K562 (cell line): ENCODE data around the gene CNOT6. TPM values are rescaled to one million over a fixed set of nuclear protein-coding genes. Genes with fewer than 3 reads are reported as not detected.

Experiments
- ATF1 ChIP-seq, 2 experiments: fragments of 450-650 bp in 1 of 2; IDR thresholded peaks; 2 replicates each; pipeline ENCODE4 v1.6.1; 2016; ENCODE audit warnings: missing compliant biosample characterization in 1 of 2, missing genetic modification characterization in 1 of 2
- FOXJ2 ChIP-seq: fragments of 200-800 bp; sonication (Bioruptor generic); IDR thresholded peaks from 2 replicates; pipeline ENCODE4 v1.6.1; 2016; ENCODE audit warnings: missing genetic modification characterization, missing compliant biosample characterization
- HOXB6 ChIP-seq: fragments of 250-450 bp; sonication (Bioruptor Pico); IDR thresholded peaks from 2 replicates; pipeline ENCODE4 v1.5.1; 2022; ENCODE audit warnings: mild to moderate bottlenecking, borderline replicate concordance
- KLF1 ChIP-seq: fragments of 450-650 bp; IDR thresholded peaks from 2 replicates; pipeline ENCODE4 v1.6.1; 2016; ENCODE audit warnings: missing genetic modification characterization, missing compliant biosample characterization
- NFIC ChIP-seq: fragments of 450-650 bp; IDR thresholded peaks from 2 replicates; pipeline ENCODE4 v1.6.1; 2017; ENCODE audit warnings: mild to moderate bottlenecking, inconsistent platforms
- NR2C2 ChIP-seq, 2 experiments: fragments of 200-800 bp in 1 of 2; sonication (Bioruptor generic) in 1 of 2; sonication (generic) in 1 of 2; formaldehyde crosslinking in 1 of 2; IDR thresholded peaks; 2 replicates each; pipeline versions ENCODE4 v1.6.1 to v1.8.0; 2016 to 2022; ENCODE audit warnings: mild to moderate bottlenecking in 1 of 2, missing compliant biosample characterization in 1 of 2, missing genetic modification characterization in 1 of 2, missing genetic modification reagents in 1 of 2
- POLR2B ChIP-seq: fragments of 450-650 bp; IDR thresholded peaks from 2 replicates; pipeline ENCODE4 v1.6.1; 2018; ENCODE audit warnings: low read depth; ENCODE audit not compliant: partially characterized antibody
- POLR3G ChIP-seq: IDR thresholded peaks from 2 replicates; pipeline ENCODE4 v1.6.1; 2011; ENCODE audit not compliant: insufficient read length, insufficient replicate concordance; ENCODE audit errors: extremely low read depth
- RBM34 ChIP-seq: fragments of 200-400 bp; formaldehyde crosslinking; IDR thresholded peaks from 2 replicates; pipeline ENCODE4 v1.6.1; 2018; ENCODE audit warnings: low read length, borderline replicate concordance; ENCODE audit not compliant: insufficient read depth
- RCOR1 ChIP-seq, 2 experiments: IDR thresholded peaks; 2 replicates each; pipeline ENCODE4 v1.6.1; 2012; ENCODE audit warnings: low read depth in 2 of 2, low read length in 2 of 2, borderline replicate concordance in 1 of 2, improper control_type of control experiment in 1 of 2
- SMARCA5 ChIP-seq: fragments of 450-650 bp; IDR thresholded peaks from 2 replicates; pipeline ENCODE4 v1.6.1; 2016
- SPI1 ChIP-seq: IDR thresholded peaks from 2 replicates; pipeline ENCODE4 v1.6.1; 2011; ENCODE audit warnings: low read depth, low read length, control low read depth, borderline replicate concordance
- SRSF9 ChIP-seq: fragments of 200-400 bp; formaldehyde crosslinking; IDR thresholded peaks from 2 replicates; pipeline ENCODE4 v1.6.1; 2017; ENCODE audit warnings: low read depth, low read length, borderline replicate concordance
- TAF1 ChIP-seq: IDR thresholded peaks from 2 replicates; pipeline ENCODE4 v1.6.1; 2011; ENCODE audit warnings: mild to moderate bottlenecking, low read length, moderate library complexity; ENCODE audit not compliant: insufficient read depth, control insufficient read depth, severe bottlenecking; ENCODE audit errors: extremely low read depth
- TAF15 ChIP-seq: fragments of 200-400 bp; formaldehyde crosslinking; IDR thresholded peaks from 2 replicates; pipeline ENCODE4 v1.6.1; 2017; ENCODE audit warnings: mild to moderate bottlenecking, low read depth, low read length, moderate library complexity
- TFAM ChIP-seq: fragments of 250-450 bp; sonication (Bioruptor Pico); conservative IDR thresholded peaks from 2 replicates; pipeline ENCODE4 v1.5.0; 2021; ENCODE audit warnings: mild to moderate bottlenecking, moderate library complexity
- ZBTB1 ChIP-seq: sonication (generic); formaldehyde crosslinking; IDR thresholded peaks from 2 replicates; pipeline ENCODE4 v1.8.1; 2023; ENCODE audit warnings: missing genetic modification reagents, low read depth, mild to moderate bottlenecking, borderline replicate concordance
- ZFPM2 ChIP-seq: fragments of 250-450 bp; sonication (Bioruptor Pico); IDR thresholded peaks from 2 replicates; pipeline ENCODE4 v1.5.1; 2022; ENCODE audit warnings: mild to moderate bottlenecking
- ZNF384 ChIP-seq: IDR thresholded peaks from 2 replicates; pipeline ENCODE4 v1.6.1; 2012; ENCODE audit warnings: low read depth, low read length, improper control_type of control experiment
- polyA plus RNA-seq, 8 experiments: library from polyadenylated mRNA; depleted of rRNA in 4 of 8; stranded (reverse) in 5 of 8; unstranded in 3 of 8; fragments of >200 nt; fragmentation: Nextera tagmentation in 2 of 8; fragmentation: Illumina TruSeq in 1 of 8; extraction: Ambion mirVana in 2 of 8; extraction: Trizol in 1 of 8; gene quantifications; 2 replicates each; pipeline versions ENCODE4 v1.2.1 to v1.2.3, GENCODE V29; 2011 to 2014; ENCODE audit warnings: inconsistent platforms in 1 of 8, missing spikeins in 1 of 8
- total RNA-seq, 7 experiments: library from RNA; depleted of rRNA in 6 of 7; stranded (reverse); fragments of >200 nt in 6 of 7; fragmentation: Illumina TruSeq in 2 of 7; extraction: Trizol in 2 of 7; gene quantifications; 2 replicates each; pipeline versions ENCODE4 v1.2.1 to v1.2.3, GENCODE V29; 2011 to 2021; ENCODE audit warnings: low replicate concordance in 1 of 7
- TF ChIP-seq, protein P1 (sequence below): fragments of 450-650 bp; IDR thresholded peaks from 2 replicates; pipeline ENCODE4 v1.6.1; 2016; ENCODE audit warnings: mild to moderate bottlenecking
- TF ChIP-seq, protein P2 (sequence below): sonication (generic); formaldehyde crosslinking; IDR thresholded peaks from 2 replicates; pipeline ENCODE4 v1.8.1; 2023; ENCODE audit warnings: mild to moderate bottlenecking, missing genetic modification reagents
- TF ChIP-seq, protein P3 (sequence below): fragments of 450-650 bp; IDR thresholded peaks from 2 replicates; pipeline ENCODE4 v1.6.1; 2016; ENCODE audit warnings: antibody characterized with exemption
- TF ChIP-seq, protein P4 (sequence below): sonication (generic); IDR thresholded peaks from 2 replicates; pipeline ENCODE4 v1.6.1; 2016

CNOT6 gene
- total and polyA plus RNA-seq, 9 of the 15 experiments (the other 6 are each of a cell fraction or from before 2014, with no cell fraction given), result 4.9 to 32.4 (median 14.0) TPM

DNA sequence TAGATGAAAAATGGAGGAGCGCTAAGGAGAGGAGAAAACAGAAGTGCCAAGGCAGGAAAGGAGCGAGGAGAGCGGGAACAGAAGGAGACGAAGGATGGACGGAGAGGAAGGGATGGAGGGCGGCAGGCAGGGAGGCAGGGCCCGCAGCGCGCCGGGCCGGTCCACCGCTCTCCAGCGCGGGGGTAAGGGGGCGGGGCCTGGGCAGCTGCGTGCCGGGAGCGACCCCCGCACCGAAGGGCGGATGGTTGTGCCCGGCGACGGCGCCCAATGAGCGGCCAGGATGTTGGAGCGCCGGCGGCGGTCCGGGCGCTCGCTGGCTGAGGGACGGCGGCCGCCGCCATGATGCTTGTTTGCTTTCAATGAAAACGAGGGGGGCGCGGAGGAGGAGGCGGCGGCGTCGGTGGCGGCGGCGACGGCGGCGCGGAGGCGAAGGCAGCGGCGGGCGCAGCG, at the start of gene CNOT6 (continued):
- TF ChIP-seq, protein P1, sequence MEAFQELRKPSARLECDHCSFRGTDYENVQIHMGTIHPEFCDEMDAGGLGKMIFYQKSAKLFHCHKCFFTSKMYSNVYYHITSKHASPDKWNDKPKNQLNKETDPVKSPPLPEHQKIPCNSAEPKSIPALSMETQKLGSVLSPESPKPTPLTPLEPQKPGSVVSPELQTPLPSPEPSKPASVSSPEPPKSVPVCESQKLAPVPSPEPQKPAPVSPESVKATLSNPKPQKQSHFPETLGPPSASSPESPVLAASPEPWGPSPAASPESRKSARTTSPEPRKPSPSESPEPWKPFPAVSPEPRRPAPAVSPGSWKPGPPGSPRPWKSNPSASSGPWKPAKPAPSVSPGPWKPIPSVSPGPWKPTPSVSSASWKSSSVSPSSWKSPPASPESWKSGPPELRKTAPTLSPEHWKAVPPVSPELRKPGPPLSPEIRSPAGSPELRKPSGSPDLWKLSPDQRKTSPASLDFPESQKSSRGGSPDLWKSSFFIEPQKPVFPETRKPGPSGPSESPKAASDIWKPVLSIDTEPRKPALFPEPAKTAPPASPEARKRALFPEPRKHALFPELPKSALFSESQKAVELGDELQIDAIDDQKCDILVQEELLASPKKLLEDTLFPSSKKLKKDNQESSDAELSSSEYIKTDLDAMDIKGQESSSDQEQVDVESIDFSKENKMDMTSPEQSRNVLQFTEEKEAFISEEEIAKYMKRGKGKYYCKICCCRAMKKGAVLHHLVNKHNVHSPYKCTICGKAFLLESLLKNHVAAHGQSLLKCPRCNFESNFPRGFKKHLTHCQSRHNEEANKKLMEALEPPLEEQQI, result no peak
- TF ChIP-seq SRSF9, result no peak
- TF ChIP-seq, protein P2, sequence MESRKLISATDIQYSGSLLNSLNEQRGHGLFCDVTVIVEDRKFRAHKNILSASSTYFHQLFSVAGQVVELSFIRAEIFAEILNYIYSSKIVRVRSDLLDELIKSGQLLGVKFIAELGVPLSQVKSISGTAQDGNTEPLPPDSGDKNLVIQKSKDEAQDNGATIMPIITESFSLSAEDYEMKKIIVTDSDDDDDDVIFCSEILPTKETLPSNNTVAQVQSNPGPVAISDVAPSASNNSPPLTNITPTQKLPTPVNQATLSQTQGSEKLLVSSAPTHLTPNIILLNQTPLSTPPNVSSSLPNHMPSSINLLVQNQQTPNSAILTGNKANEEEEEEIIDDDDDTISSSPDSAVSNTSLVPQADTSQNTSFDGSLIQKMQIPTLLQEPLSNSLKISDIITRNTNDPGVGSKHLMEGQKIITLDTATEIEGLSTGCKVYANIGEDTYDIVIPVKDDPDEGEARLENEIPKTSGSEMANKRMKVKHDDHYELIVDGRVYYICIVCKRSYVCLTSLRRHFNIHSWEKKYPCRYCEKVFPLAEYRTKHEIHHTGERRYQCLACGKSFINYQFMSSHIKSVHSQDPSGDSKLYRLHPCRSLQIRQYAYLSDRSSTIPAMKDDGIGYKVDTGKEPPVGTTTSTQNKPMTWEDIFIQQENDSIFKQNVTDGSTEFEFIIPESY (CRISPR knock-in tag), result peak; percentile 74
- no peak for TF ChIP-seq ZFPM2 (CRISPR knock-in tag)
- TF ChIP-seq SPI1, result no peak
- no peak for TF ChIP-seq RBM34
- no peak for TF ChIP-seq KLF1
- TF ChIP-seq, protein P3, sequence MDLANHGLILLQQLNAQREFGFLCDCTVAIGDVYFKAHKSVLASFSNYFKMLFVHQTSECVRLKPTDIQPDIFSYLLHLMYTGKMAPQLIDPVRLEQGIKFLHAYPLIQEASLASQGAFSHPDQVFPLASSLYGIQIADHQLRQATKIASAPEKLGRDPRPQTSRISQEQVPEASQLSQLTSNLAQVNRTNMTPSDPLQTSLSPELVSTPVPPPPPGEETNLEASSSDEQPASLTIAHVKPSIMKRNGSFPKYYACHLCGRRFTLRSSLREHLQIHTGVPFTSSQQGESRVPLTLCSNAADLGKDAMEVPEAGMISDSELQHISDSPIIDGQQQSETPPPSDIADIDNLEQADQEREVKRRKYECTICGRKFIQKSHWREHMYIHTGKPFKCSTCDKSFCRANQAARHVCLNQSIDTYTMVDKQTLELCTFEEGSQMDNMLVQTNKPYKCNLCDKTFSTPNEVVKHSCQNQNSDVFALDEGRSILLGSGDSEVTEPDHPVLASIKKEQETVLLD, result peak; percentile 64
- TF ChIP-seq HOXB6, result no peak
- TF ChIP-seq POLR3G, result no peak
- TF ChIP-seq POLR2B, result peak; percentile 87
- no peak for TF ChIP-seq SMARCA5
- peak; percentile 65 for TF ChIP-seq NFIC
- no peak for TF ChIP-seq NR2C2 (CRISPR knock-in tag; IDR thresholded peaks at IDR 0.05)
- TF ChIP-seq NR2C2 (tag; IDR thresholded peaks at IDR 0.05), result 0 out of 2 replicates have a peak, but pooled peaks have one; percentile 26
- no peak for TF ChIP-seq ZBTB1 (CRISPR knock-in tag)
- no peak for TF ChIP-seq TFAM
- peak; percentile 54; the same call in 1 of the 2 replicates for TF ChIP-seq FOXJ2 (tag)
- no peak for TF ChIP-seq ZNF384
- TF ChIP-seq TAF15, result no peak
- no peak for TF ChIP-seq ATF1 (CRISPR knock-in tag; IDR thresholded peaks at IDR 0.05)
- TF ChIP-seq ATF1 (tag; IDR thresholded peaks at IDR 0.05), result peak; percentile 85
- peak; percentile 69 for TF ChIP-seq TAF1
- TF ChIP-seq, protein P4, sequence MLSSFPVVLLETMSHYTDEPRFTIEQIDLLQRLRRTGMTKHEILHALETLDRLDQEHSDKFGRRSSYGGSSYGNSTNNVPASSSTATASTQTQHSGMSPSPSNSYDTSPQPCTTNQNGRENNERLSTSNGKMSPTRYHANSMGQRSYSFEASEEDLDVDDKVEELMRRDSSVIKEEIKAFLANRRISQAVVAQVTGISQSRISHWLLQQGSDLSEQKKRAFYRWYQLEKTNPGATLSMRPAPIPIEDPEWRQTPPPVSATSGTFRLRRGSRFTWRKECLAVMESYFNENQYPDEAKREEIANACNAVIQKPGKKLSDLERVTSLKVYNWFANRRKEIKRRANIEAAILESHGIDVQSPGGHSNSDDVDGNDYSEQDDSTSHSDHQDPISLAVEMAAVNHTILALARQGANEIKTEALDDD, result no peak
- peak; percentile 15 to 45; a peak in 1 of 4 replicates for TF ChIP-seq RCOR1 (IDR thresholded peaks at IDR 0.05; ENCODE audit: borderline replicate concordance in 1 of 2, low read depth in 2 of 2, low read length in 2 of 2)
